Measurements from ENCODE around the gene BNC1. TPM values are rescaled to one million over a fixed set of nuclear protein-coding genes. Genes with fewer than 3 reads are reported as not detected.

The BNC1 gene
- polyA plus RNA-seq, 1 of the 3 experiments (the other 2 are of a cell fraction), result not detected

DNA sequence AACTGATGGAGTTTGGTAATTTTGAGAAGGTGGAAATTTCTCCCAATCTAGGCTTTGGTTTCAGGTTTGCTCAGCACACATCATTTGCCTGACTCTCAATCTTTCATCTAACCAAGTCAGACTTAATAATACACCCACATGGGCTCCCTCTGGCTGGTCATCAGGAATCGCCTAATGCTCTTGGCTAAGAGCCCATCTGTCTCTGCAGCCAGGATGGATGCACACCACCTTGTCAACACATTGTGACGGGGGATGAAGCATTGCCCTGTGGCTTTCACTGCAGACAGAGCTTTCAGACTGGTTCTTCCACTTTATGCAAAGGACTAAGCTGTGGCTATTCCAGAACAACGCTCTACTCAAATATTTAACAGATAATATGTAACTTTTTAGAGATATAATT is 73.8 kb downstream of the BNC1 start (continued):
- 0 out of 2 replicates have a peak, but pooled peaks have one; percentile 12 for TF ChIP-seq RAD21 (IDR thresholded peaks at IDR 0.05; ENCODE audit: low read length)
- TF ChIP-seq JUND (IDR thresholded peaks at IDR 0.05), result no peak
- no peak for TF ChIP-seq EZH2phosphoT487 (IDR thresholded peaks at IDR 0.05; ENCODE audit: borderline replicate concordance, low read depth)
- TF ChIP-seq ELF1 (IDR thresholded peaks at IDR 0.05), result no peak
- TF ChIP-seq NFIC (IDR thresholded peaks at IDR 0.05; ENCODE audit: borderline replicate concordance), result peak; percentile 72
- peak; percentile 81 for TF ChIP-seq CHD2 (IDR thresholded peaks at IDR 0.05; ENCODE audit: low read length, partially characterized antibody)
- TF ChIP-seq, protein P1, sequence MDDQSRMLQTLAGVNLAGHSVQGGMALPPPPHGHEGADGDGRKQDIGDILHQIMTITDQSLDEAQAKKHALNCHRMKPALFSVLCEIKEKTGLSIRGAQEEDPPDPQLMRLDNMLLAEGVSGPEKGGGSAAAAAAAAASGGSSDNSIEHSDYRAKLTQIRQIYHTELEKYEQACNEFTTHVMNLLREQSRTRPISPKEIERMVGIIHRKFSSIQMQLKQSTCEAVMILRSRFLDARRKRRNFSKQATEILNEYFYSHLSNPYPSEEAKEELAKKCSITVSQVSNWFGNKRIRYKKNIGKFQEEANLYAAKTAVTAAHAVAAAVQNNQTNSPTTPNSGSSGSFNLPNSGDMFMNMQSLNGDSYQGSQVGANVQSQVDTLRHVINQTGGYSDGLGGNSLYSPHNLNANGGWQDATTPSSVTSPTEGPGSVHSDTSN (IDR thresholded peaks at IDR 0.05), result peak; percentile 81
- TF ChIP-seq, protein P2, sequence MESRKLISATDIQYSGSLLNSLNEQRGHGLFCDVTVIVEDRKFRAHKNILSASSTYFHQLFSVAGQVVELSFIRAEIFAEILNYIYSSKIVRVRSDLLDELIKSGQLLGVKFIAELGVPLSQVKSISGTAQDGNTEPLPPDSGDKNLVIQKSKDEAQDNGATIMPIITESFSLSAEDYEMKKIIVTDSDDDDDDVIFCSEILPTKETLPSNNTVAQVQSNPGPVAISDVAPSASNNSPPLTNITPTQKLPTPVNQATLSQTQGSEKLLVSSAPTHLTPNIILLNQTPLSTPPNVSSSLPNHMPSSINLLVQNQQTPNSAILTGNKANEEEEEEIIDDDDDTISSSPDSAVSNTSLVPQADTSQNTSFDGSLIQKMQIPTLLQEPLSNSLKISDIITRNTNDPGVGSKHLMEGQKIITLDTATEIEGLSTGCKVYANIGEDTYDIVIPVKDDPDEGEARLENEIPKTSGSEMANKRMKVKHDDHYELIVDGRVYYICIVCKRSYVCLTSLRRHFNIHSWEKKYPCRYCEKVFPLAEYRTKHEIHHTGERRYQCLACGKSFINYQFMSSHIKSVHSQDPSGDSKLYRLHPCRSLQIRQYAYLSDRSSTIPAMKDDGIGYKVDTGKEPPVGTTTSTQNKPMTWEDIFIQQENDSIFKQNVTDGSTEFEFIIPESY (IDR thresholded peaks at IDR 0.05; ENCODE audit: borderline replicate concordance, low read depth), result no peak
- no peak for TF ChIP-seq SMC3 (IDR thresholded peaks at IDR 0.05; ENCODE audit: low read depth, low read length)
- peak; percentile 95 for TF ChIP-seq MXI1 (IDR thresholded peaks at IDR 0.05; ENCODE audit: low read depth, low read length)
- no peak for TF ChIP-seq FOXM1 (IDR thresholded peaks at IDR 0.05; ENCODE audit: low read depth)
- TF ChIP-seq FOXJ3 (CRISPR knock-in tag; IDR thresholded peaks at IDR 0.05), result no peak
- no peak for TF ChIP-seq RXRA (IDR thresholded peaks at IDR 0.05; ENCODE audit: borderline replicate concordance, low read depth)
- peak; percentile 60 for TF ChIP-seq TCF12 (IDR thresholded peaks at IDR 0.05)
- no peak for TF ChIP-seq RFX5 (IDR thresholded peaks at IDR 0.05; ENCODE audit: low read length)
- 0 out of 2 replicates have a peak, but pooled peaks have one; percentile 30 for TF ChIP-seq SIN3A (IDR thresholded peaks at IDR 0.05; ENCODE audit: borderline replicate concordance, low read depth, low read length)

- Histone ChIP-seq H3K4me1 (ENCODE audit: control insufficient read depth in 1 of 2, insufficient read depth in 2 of 2, low read depth in 1 of 2, low read length in 1 of 2) (peaks cover 0 to 30% of the 10 kb centered on the region in 2 experiments; a peak in 2 of 4 replicates), H4K20me1 (ENCODE audit: insufficient read depth) (peaks cover 12% of the 10 kb centered on the region), H2AFZ (ENCODE audit: low read depth) (no peak overlapping the region), H3K36me3 (replicated peaks in 1 of 2; ENCODE audit: control insufficient read depth in 1 of 2, insufficient read depth in 2 of 2, low read length in 1 of 2) (no peaks in the 10 kb centered on the region), H3K4me3 (ENCODE audit: low read depth in 2 of 2, low read length in 1 of 2) (no peak overlapping the region), H3K27me3 (ENCODE audit: insufficient read depth) (no peaks in the 10 kb centered on the region), H3K79me2 (ENCODE audit: insufficient read depth) (peaks cover 26% of the 10 kb centered on the region), H3K9me2 (no peaks in the 10 kb centered on the region), H3K27ac (ENCODE audit: low read depth in 2 of 2, low read length in 1 of 2) (no peak overlapping the region), H3K9me3 (no peaks in the 10 kb centered on the region), H3K4me2 (no peak overlapping the region), H3K9ac (no peak overlapping the region), H3F3A (replicated peaks; ENCODE audit: insufficient read depth) (peaks cover 31% of the 10 kb centered on the region)
- TF ChIP-seq RFX5 (IDR thresholded peaks at IDR 0.05; ENCODE audit: low read length) (no peak), TEAD4 (IDR thresholded peaks at IDR 0.05; ENCODE audit: borderline replicate concordance, insufficient read depth) (no peak)
- DNase-seq, result no peak
- 96% methylated on average over 5 of the region's 5 CpGs for WGBS (ENCODE audit: low lambda C conversion rate)
- POLR2A ChIA-PET, result no interaction called here
- CTCF ChIA-PET, result interaction anchor here (1.0 to 6.1 kb wide), 3 partner anchors 20 to 198 kb away, joined by 3 to 24 read pairs (median 10); partner anchors contain the start of gene C15orf40
Measured at GRCh38 chr15:83209333-83209732, 75.1 kb downstream of the BNC1 start.

All from SK-N-SH (cell line).